ENCODE data around the gene PHF20. TPM values are rescaled to one million over a fixed set of nuclear protein-coding genes. Genes with fewer than 3 reads are reported as not detected.
"Not testable (repeated sequence)": the region's sequence is repeated elsewhere in the genome, so short reads cannot be mapped to it uniquely, and the experiment has no call there.

Gene PHF20
- total RNA-seq, 4 donors from 2014 or later: 42.0 to 55.9 (median 49.2) TPM

- no peak for TF ChIP-seq EP300 (IDR thresholded peaks at IDR 0.05)
- no peak for TF ChIP-seq POLR2AphosphoS5 (IDR thresholded peaks at IDR 0.05)
- peak; percentile 67 to 93 (median 78) for TF ChIP-seq CTCF (IDR thresholded peaks at IDR 0.05)
- TF ChIP-seq POLR2A (IDR thresholded peaks at IDR 0.05): no peak
- 2 to 3% methylated on average over 5 to 6 of the region's 6 CpGs for WGBS, 2 donors (ENCODE audit: low coverage in 1 of 2)
- H3K36me3 ChIP-seq: no peaks in the 10 kb centered on the region
These were observed 223.2 kb downstream of the PHF20 start for GRCh38 chr20:35994994-35995453.

DNA sequence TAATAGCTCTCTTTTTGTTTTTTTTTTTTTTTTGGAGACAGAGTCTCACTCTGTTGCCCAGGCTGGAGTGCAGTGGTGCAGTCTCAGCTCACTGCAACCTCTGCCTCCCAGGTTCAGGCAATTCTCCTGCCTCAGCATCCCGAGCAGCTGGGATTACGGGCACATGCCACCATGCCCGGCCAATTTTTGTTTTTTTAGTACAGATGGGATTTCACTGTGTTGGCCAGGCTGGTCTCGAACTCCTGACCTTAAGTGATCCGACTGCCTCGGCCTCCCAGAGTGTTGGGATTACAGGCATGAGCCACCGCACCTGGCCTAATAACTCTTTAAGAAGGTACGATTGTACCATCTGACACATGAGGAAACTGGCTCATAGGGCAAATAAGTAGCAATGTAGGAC lies 224.7 kb downstream of the PHF20 start:
- WGBS, 2 donors (ENCODE audit: low coverage in 1 of 2): 96% methylated on average over 5 of the region's 8 CpGs; no CpG with 5 or more reads in 1 of the 2 donors
- not testable (repeated sequence) for H3K4me3 ChIP-seq, ATAC-seq, H3K9me3 ChIP-seq, H3K27me3 ChIP-seq, H3K36me3 ChIP-seq, H3K27ac ChIP-seq, H3K4me1 ChIP-seq

More at GRCh38 chr20:35994994-35995453, 223.2 kb downstream of the PHF20 start:
- no peaks in the 10 kb centered on the region for H3K27me3 ChIP-seq
- H3K27ac ChIP-seq: no peak overlapping the region
- peak; percentile 84 for ATAC-seq
- H3K9me3 ChIP-seq: peaks cover 0 to 4% (median 0%) of the 10 kb centered on the region in 3 donors
- H3K4me3 ChIP-seq: no peak overlapping the region
- peaks cover 0 to 6% (median 0%) of the 10 kb centered on the region in 3 donors for H3K4me1 ChIP-seq

Small RNA genes within 50 kb of the gene (small RNA-seq; reads per million reads assigned to genes)
- gene COX7BP2: 0 reads per million in 4 donors
- gene HIGD1AP16: 0 reads per million in 4 donors
- gene RF00019: 0 reads per million in 4 donors
- gene RF00026: 0 reads per million in 4 donors
- gene RNU4-40P: 0 reads per million in 4 donors
- 0 reads per million in 4 donors for gene RNU6-937P

Other genes starting within 250 kb of the PHF20 start
- gene C20orf173, start 242.4 kb upstream of the PHF20 start, total RNA-seq: not detected
- 100 to 1,000 TPM; 129 to 200 (median 163) TPM for gene ERGIC3, start 229.9 kb upstream of the PHF20 start, total RNA-seq
- 1 to 10 TPM in 3 of 4 donors, under 1 TPM in 1; 0.85 to 3.5 (median 2.9) TPM for gene SPAG4, start 156.2 kb upstream of the PHF20 start, total RNA-seq
- gene CPNE1, start 107.1 kb upstream of the PHF20 start, total RNA-seq: 100 to 1,000 TPM in 2 of 4 donors, 10 to 100 TPM in 2; 43.8 to 131 (median 95.2) TPM
- gene RBM12, start 107.1 kb upstream of the PHF20 start, total RNA-seq: 10 to 100 TPM; 18.9 to 36.3 (median 29.5) TPM
- 10 to 100 TPM; 16.8 to 40.0 (median 31.4) TPM for gene NFS1, start 72.7 kb upstream of the PHF20 start, total RNA-seq
- 100 to 1,000 TPM; 158 to 312 (median 228) TPM for gene ROMO1, start 72.6 kb upstream of the PHF20 start, total RNA-seq
- gene RBM39, start 29.8 kb upstream of the PHF20 start, total RNA-seq: 100 to 1,000 TPM; 159 to 369 (median 238) TPM
- 10 to 100 TPM; 47.9 to 95.2 (median 90.7) TPM for gene SCAND1, start 182.5 kb downstream of the PHF20 start, total RNA-seq
- gene CNBD2, start 196.6 kb downstream of the PHF20 start, total RNA-seq: 1 to 10 TPM; 4.1 to 6.8 (median 5.7) TPM

Data from gastroesophageal sphincter (tissue), 4 donors.